ENCODE results near the gene POU6F2. TPM values are rescaled to one million over a fixed set of nuclear protein-coding genes. Genes with fewer than 3 reads are reported as not detected.

Gene POU6F2
- total RNA-seq, 1 experiment from 2014 or later: 2.9 TPM

DNA sequence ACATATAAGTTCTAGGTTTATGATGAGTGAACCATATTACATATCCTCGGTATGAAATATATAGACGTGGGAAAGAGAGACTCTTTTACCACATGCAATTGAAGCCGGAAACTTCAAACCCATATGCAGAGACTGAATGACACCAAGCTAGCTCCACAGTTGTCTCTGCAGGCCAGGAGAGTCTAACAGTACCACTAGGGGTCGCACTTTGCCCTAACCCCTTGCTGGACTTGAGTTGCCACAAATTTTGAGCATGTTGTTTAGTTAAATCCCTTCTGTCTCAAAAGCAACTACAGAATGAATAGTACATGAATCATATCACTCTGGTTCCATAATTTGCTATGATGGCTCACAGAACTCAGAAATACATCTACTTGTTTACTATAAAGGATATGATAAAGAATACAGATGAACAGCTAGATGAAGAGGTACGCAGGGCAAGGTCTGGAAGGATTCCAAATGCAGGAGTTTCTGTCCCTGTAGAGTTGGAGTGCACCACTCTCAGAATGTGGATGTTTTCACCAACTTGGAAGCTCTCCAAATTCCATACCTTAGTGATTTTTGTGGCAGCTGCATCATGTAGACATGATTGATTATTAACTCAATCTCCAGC lies 476.1 kb downstream of the POU6F2 start:
- CTCF ChIA-PET: interaction anchor here (0.5 to 1.9 kb wide), 69 partner anchors 8 to 698 kb away, joined by 3 to 40 read pairs (median 4); no protein-coding TSS in a partner anchor
- peak; percentile 96 for ATAC-seq
- H3K4me3 Mint-ChIP-seq: no peak overlapping the region
- no peaks in the 10 kb centered on the region for H3K27me3 Mint-ChIP-seq (ENCODE audit: low read depth)
- H3K9me3 Mint-ChIP-seq: no peaks in the 10 kb centered on the region
- peaks cover 2% of the 10 kb centered on the region; the same call in 1 of the 2 replicates for H3K4me1 Mint-ChIP-seq
- no peaks in the 10 kb centered on the region for H3K36me3 Mint-ChIP-seq
- DNase-seq (ENCODE audit: low spot score): peak; percentile 79
- POLR2A ChIA-PET: interaction anchor here (0.6 kb wide), 1 partner anchor 15 kb away, joined by 5 read pairs; no protein-coding TSS in a partner anchor
- no peak overlapping the region for H3K27ac Mint-ChIP-seq
- TF ChIP-seq, protein P1, sequence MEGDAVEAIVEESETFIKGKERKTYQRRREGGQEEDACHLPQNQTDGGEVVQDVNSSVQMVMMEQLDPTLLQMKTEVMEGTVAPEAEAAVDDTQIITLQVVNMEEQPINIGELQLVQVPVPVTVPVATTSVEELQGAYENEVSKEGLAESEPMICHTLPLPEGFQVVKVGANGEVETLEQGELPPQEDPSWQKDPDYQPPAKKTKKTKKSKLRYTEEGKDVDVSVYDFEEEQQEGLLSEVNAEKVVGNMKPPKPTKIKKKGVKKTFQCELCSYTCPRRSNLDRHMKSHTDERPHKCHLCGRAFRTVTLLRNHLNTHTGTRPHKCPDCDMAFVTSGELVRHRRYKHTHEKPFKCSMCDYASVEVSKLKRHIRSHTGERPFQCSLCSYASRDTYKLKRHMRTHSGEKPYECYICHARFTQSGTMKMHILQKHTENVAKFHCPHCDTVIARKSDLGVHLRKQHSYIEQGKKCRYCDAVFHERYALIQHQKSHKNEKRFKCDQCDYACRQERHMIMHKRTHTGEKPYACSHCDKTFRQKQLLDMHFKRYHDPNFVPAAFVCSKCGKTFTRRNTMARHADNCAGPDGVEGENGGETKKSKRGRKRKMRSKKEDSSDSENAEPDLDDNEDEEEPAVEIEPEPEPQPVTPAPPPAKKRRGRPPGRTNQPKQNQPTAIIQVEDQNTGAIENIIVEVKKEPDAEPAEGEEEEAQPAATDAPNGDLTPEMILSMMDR (IDR thresholded peaks at IDR 0.05): peak; percentile 83
- TF ChIP-seq, protein P2, sequence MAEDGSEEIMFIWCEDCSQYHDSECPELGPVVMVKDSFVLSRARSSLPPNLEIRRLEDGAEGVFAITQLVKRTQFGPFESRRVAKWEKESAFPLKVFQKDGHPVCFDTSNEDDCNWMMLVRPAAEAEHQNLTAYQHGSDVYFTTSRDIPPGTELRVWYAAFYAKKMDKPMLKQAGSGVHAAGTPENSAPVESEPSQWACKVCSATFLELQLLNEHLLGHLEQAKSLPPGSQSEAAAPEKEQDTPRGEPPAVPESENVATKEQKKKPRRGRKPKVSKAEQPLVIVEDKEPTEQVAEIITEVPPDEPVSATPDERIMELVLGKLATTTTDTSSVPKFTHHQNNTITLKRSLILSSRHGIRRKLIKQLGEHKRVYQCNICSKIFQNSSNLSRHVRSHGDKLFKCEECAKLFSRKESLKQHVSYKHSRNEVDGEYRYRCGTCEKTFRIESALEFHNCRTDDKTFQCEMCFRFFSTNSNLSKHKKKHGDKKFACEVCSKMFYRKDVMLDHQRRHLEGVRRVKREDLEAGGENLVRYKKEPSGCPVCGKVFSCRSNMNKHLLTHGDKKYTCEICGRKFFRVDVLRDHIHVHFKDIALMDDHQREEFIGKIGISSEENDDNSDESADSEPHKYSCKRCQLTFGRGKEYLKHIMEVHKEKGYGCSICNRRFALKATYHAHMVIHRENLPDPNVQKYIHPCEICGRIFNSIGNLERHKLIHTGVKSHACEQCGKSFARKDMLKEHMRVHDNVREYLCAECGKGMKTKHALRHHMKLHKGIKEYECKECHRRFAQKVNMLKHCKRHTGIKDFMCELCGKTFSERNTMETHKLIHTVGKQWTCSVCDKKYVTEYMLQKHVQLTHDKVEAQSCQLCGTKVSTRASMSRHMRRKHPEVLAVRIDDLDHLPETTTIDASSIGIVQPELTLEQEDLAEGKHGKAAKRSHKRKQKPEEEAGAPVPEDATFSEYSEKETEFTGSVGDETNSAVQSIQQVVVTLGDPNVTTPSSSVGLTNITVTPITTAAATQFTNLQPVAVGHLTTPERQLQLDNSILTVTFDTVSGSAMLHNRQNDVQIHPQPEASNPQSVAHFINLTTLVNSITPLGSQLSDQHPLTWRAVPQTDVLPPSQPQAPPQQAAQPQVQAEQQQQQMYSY (CRISPR knock-in tag; IDR thresholded peaks at IDR 0.05): no peak

DNA sequence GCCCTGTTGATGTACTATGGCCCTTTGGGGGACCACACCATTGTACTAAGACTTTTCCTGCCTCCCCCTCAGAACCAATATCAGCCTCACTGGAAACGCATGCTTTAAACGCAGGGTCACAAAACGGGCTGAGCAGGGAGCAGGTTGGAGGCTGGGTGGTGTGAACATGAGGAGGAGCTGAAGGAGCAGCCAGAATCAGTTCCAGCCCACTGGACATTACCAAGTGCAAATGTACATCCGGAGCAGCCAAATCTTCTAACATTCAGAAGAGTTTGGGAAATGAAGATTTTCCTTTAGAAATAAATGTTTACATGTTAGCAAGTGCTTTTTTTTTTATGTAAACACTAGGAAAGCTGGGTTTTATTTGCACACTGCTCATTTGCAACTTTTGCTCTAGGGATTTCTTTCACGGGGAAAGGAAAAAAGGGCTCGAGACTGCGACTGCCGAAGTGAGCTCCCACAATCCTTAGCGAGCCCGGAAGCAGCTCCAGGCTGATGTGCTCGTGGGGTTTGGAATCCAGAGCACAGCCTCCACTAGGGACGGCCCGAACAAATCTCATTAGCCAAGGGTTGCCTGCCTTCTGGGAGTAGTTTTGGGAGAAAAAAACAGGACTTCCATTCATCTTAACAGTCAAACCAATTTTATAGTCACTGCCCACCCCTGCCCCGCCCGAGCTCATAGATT lies 480.5 kb downstream of the POU6F2 start:
- Mint-ChIP-seq H3K27me3 (ENCODE audit: low read depth) (no peaks in the 10 kb centered on the region), H3K9me3 (no peaks in the 10 kb centered on the region), H3K36me3 (no peaks in the 10 kb centered on the region), H3K4me3 (no peak overlapping the region), H3K4me1 (peaks cover 31% of the 10 kb centered on the region), H3K27ac (no peak overlapping the region)
- ATAC-seq (no peak), DNase-seq (ENCODE audit: low spot score) (no peak)
- ChIA-PET CTCF (no interaction called here), POLR2A (no interaction called here)
- no peak for TF ChIP-seq JUN (CRISPR knock-in tag; IDR thresholded peaks at IDR 0.05)
- no peak for TF ChIP-seq SMAD4 (CRISPR knock-in tag; IDR thresholded peaks at IDR 0.05)
- TF ChIP-seq OVOL2 (CRISPR knock-in tag; IDR thresholded peaks at IDR 0.05; ENCODE audit: borderline replicate concordance): no peak
- TF ChIP-seq GTF2I (CRISPR knock-in tag; conservative IDR thresholded peaks at IDR 0.05): no peak
- TF ChIP-seq, protein P3, sequence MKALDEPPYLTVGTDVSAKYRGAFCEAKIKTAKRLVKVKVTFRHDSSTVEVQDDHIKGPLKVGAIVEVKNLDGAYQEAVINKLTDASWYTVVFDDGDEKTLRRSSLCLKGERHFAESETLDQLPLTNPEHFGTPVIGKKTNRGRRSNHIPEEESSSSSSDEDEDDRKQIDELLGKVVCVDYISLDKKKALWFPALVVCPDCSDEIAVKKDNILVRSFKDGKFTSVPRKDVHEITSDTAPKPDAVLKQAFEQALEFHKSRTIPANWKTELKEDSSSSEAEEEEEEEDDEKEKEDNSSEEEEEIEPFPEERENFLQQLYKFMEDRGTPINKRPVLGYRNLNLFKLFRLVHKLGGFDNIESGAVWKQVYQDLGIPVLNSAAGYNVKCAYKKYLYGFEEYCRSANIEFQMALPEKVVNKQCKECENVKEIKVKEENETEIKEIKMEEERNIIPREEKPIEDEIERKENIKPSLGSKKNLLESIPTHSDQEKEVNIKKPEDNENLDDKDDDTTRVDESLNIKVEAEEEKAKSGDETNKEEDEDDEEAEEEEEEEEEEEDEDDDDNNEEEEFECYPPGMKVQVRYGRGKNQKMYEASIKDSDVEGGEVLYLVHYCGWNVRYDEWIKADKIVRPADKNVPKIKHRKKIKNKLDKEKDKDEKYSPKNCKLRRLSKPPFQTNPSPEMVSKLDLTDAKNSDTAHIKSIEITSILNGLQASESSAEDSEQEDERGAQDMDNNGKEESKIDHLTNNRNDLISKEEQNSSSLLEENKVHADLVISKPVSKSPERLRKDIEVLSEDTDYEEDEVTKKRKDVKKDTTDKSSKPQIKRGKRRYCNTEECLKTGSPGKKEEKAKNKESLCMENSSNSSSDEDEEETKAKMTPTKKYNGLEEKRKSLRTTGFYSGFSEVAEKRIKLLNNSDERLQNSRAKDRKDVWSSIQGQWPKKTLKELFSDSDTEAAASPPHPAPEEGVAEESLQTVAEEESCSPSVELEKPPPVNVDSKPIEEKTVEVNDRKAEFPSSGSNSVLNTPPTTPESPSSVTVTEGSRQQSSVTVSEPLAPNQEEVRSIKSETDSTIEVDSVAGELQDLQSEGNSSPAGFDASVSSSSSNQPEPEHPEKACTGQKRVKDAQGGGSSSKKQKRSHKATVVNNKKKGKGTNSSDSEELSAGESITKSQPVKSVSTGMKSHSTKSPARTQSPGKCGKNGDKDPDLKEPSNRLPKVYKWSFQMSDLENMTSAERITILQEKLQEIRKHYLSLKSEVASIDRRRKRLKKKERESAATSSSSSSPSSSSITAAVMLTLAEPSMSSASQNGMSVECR (CRISPR knock-in tag; IDR thresholded peaks at IDR 0.05; ENCODE audit: borderline replicate concordance): no peak
- no peak for TF ChIP-seq ZNF416 (CRISPR knock-in tag; IDR thresholded peaks at IDR 0.05)

DNA sequence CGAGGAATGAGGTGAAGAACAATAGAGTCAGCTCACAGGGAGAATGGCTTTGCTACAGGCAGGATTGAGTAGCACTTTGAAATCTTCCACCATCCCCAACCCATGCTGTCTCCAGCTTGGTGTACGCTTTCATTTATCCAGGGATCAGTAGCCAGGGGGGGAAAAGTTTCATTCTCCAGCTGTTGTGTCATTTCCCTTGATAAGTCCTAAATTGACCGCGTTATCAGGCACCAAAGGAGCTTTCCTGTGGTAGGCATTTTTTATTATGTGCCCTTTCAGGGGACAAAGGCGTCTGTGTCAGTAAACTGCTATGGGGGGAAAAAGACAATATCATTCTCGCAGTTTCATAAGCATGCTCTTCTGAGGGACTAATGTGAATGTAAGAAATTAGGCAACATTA lies 481.9 kb downstream of the POU6F2 start:
- Mint-ChIP-seq H3K9me3 (no peaks in the 10 kb centered on the region), H3K27ac (no peak overlapping the region), H3K4me1 (peaks cover 39% of the 10 kb centered on the region), H3K27me3 (ENCODE audit: low read depth) (no peaks in the 10 kb centered on the region), H3K4me3 (no peak overlapping the region), H3K36me3 (no peaks in the 10 kb centered on the region)
- ATAC-seq: no peak
- CTCF ChIA-PET: no interaction called here
- POLR2A ChIA-PET: no interaction called here
- DNase-seq (ENCODE audit: low spot score): no peak
- TF ChIP-seq TP53 (CRISPR knock-in tag; IDR thresholded peaks at IDR 0.05) (no peak), KAT7 (CRISPR knock-in tag; IDR thresholded peaks at IDR 0.05; ENCODE audit: borderline replicate concordance) (no peak), PRRX2 (CRISPR knock-in tag; IDR thresholded peaks at IDR 0.05) (no peak), RELA (CRISPR knock-in tag; IDR thresholded peaks at IDR 0.05; ENCODE audit: borderline replicate concordance) (no peak), RORB (CRISPR knock-in tag; IDR thresholded peaks at IDR 0.05) (no peak), ZNF232 (CRISPR knock-in tag; IDR thresholded peaks at IDR 0.05) (no peak), TCF7 (CRISPR knock-in tag; IDR thresholded peaks at IDR 0.05; ENCODE audit: low read depth) (no peak), NFATC4 (CRISPR knock-in tag; IDR thresholded peaks at IDR 0.05) (no peak), ZNF138 (CRISPR knock-in tag; conservative IDR thresholded peaks at IDR 0.05) (no peak), NFE2L1 (CRISPR knock-in tag; IDR thresholded peaks at IDR 0.05) (no peak), MXD4 (CRISPR knock-in tag; IDR thresholded peaks at IDR 0.05; ENCODE audit: borderline replicate concordance) (no peak)
- TF ChIP-seq, protein P4, sequence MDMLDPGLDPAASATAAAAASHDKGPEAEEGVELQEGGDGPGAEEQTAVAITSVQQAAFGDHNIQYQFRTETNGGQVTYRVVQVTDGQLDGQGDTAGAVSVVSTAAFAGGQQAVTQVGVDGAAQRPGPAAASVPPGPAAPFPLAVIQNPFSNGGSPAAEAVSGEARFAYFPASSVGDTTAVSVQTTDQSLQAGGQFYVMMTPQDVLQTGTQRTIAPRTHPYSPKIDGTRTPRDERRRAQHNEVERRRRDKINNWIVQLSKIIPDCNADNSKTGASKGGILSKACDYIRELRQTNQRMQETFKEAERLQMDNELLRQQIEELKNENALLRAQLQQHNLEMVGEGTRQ (CRISPR knock-in tag; IDR thresholded peaks at IDR 0.05): no peak
- TF ChIP-seq, protein P5, sequence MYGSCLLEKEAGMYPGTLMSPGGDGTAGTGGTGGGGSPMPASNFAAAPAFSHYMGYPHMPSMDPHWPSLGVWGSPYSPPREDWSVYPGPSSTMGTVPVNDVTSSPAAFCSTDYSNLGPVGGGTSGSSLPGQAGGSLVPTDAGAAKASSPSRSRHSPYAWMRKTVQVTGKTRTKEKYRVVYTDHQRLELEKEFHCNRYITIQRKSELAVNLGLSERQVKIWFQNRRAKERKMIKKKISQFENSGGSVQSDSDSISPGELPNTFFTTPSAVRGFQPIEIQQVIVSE (CRISPR knock-in tag; IDR thresholded peaks at IDR 0.05; ENCODE audit: borderline replicate concordance): no peak
